Measurements from ENCODE around the gene TOP3B.

- TF ChIP-seq CTCF (IDR thresholded peaks at IDR 0.05) (no peak), POLR2A (IDR thresholded peaks at IDR 0.05) (no peak)
Observed at GRCh38 chr22:21936151-21936775, 46.3 kb downstream of the TOP3B start.
